Cardiac fibroblast (primary cell): Measurements from ENCODE around the gene PAPSS2.

Source experiments
- DNase-seq, 2 donors: peaks; one replicate each; pipeline versions ENCODE4 v3.0.0 to v3.0.0-alpha.2; 2010; ENCODE audit warnings: low read depth in 2 of 2
- H3K4me3 ChIP-seq, 2 donors: replicated peaks in 1 of 2; 1 replicate in 1 of 2; 2 replicates in 1 of 2; pipeline ENCODE4 v1.5.1; 2011; ENCODE audit warnings: low read depth in 2 of 2, low read length in 2 of 2, mild to moderate bottlenecking in 2 of 2, moderate library complexity in 1 of 2
- CTCF ChIP-seq: IDR thresholded peaks from one replicate; pipeline ENCODE4 v1.5.1; 2011; ENCODE audit warnings: low read depth, mild to moderate bottlenecking, low read length, inconsistent platforms

PAPSS2 gene

GRCh38 chr10:87702260-87702972, 42.7 kb downstream of the PAPSS2 start:
- no peak overlapping the region for H3K4me3 ChIP-seq
- no peak for DNase-seq
- TF ChIP-seq CTCF: no peak

- DNase-seq: no peak
- H3K4me3 ChIP-seq: no peak overlapping the region
- no peak for TF ChIP-seq CTCF
These were observed 43.3 kb downstream of the PAPSS2 start for GRCh38 chr10:87702973-87703294.

GRCh38 chr10:87703771-87704170, 44.1 kb downstream of the PAPSS2 start:
- DNase-seq: peak in 1 of 2 donors; percentile 18

GRCh38 chr10:87705339-87705738, 45.7 kb downstream of the PAPSS2 start:
- peak; percentile 32 to 33 for DNase-seq
- no peak overlapping the region for H3K4me3 ChIP-seq
- no peak for TF ChIP-seq CTCF

More at GRCh38 chr10:87703771-87704170, 44.1 kb downstream of the PAPSS2 start:
- no peak overlapping the region for H3K4me3 ChIP-seq
- TF ChIP-seq CTCF: no peak

GRCh38 chr10:87706731-87707130, 47.1 kb downstream of the PAPSS2 start:
- no peak overlapping the region for H3K4me3 ChIP-seq
- no peak for TF ChIP-seq CTCF
- DNase-seq: peak in 1 of 2 donors; percentile 20

- DNase-seq: no peak
- no peak overlapping the region for H3K4me3 ChIP-seq
- no peak for TF ChIP-seq CTCF
These were observed 47.6 kb downstream of the PAPSS2 start for GRCh38 chr10:87707254-87707653.
